ENCODE measurements around the gene CLN6.
"Not testable (repeated sequence)": the region's sequence is repeated elsewhere in the genome, so short reads cannot be mapped to it uniquely, and the experiment has no call there.

CLN6 gene

GRCh38 chr15:68249058-68249713, 19.7 kb upstream of the CLN6 start:
- H3K9ac ChIP-seq (ENCODE audit: low read depth, low read length) = no peak overlapping the region
- no peaks in the 10 kb centered on the region for H3K9me3 ChIP-seq (ENCODE audit: control insufficient read depth, insufficient read depth, low read length)
- H3K27me3 ChIP-seq (ENCODE audit: control insufficient read depth, insufficient read depth, low read length) = no peaks in the 10 kb centered on the region
- H3K36me3 ChIP-seq (ENCODE audit: control insufficient read depth, insufficient read depth, low read length) = no peaks in the 10 kb centered on the region
- no peak overlapping the region for H3K4me3 ChIP-seq (ENCODE audit: low read depth, low read length)
- H3K4me1 ChIP-seq (ENCODE audit: control insufficient read depth, insufficient read depth, low read length) = no peaks in the 10 kb centered on the region

- Histone ChIP-seq H3K4me1 (ENCODE audit: control insufficient read depth, insufficient read depth, low read length) (no peaks in the 10 kb centered on the region), H3K9me3 (ENCODE audit: control insufficient read depth, insufficient read depth, low read length) (no peaks in the 10 kb centered on the region), H3K4me3 (ENCODE audit: low read depth, low read length) (no peak overlapping the region), H3K9ac (ENCODE audit: low read depth, low read length) (no peak overlapping the region), H3K36me3 (ENCODE audit: control insufficient read depth, insufficient read depth, low read length) (no peaks in the 10 kb centered on the region), H3K27me3 (ENCODE audit: control insufficient read depth, insufficient read depth, low read length) (no peaks in the 10 kb centered on the region)
Observed at GRCh38 chr15:68244235-68244634, 14.7 kb upstream of the CLN6 start.

DNA sequence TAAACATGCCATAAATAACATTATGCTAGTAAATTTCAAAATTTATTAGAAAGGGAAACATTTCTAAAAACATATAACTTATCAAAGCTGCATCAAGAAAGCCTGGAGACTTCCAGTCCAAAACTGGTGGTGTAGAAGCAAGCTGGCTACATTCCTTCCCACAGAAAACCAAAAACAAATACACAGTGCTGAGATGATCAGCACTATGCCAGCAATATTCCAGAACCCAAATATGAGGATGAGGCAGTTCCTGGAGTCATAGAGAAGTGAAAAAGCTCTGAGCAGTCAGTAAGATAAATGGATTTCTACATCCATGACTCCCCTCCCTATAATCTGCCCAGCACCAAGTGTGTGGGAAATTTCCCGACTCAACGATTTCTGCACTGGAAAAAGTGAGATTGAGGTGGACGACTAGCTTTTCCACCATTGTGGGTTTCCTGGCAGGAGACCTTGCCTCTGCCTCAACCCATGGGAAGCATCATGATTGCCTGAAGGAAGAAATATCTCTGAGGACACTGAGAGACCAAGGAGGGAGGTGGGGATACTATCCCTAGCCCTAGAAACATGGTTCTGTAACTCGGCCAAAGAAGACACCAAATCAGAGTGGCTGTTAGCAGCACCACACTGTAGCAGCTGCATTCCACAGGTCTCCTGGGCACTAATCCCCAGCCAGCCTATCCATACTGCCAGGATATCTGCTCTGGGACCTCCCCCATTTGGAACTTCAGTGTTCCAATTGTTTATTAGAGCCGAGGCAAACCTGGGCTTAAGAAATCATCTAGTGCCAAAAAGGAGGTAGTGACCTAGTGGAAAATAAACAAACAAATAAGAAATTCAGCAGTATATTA, 11.8 kb upstream of the CLN6 start:
- Histone ChIP-seq H3K36me3 (ENCODE audit: control insufficient read depth, insufficient read depth, low read length) (no peaks in the 10 kb centered on the region), H3K9ac (ENCODE audit: low read depth, low read length) (no peak overlapping the region), H3K4me3 (ENCODE audit: low read depth, low read length) (no peak overlapping the region), H3K27me3 (ENCODE audit: control insufficient read depth, insufficient read depth, low read length) (no peaks in the 10 kb centered on the region), H3K9me3 (ENCODE audit: control insufficient read depth, insufficient read depth, low read length) (no peaks in the 10 kb centered on the region), H3K4me1 (ENCODE audit: control insufficient read depth, insufficient read depth, low read length) (no peaks in the 10 kb centered on the region)

DNA sequence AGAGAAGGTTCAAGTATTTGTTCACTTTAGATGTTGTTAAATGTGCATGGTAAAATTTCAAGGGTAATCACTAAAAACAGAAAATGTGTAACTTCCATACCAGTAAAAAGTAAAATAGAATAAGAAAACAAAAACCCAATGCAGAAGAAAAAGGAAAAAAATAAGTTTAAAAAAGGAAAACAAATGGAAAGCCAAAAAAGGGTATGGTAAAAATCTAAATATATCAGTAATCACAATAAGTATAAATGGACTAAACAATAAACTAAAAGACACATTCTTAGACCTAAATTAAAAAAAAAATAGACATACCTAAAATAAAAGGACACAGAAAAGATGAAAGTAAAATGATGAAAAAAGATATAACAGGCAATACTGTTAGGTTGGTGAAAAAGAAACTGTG, 9.5 kb upstream of the CLN6 start:
- Histone ChIP-seq H3K4me1 (ENCODE audit: control insufficient read depth, insufficient read depth, low read length) (no peaks in the 10 kb centered on the region), H3K9ac (ENCODE audit: low read depth, low read length) (no peak overlapping the region), H3K4me3 (ENCODE audit: low read depth, low read length) (no peak overlapping the region), H3K9me3 (ENCODE audit: control insufficient read depth, insufficient read depth, low read length) (no peaks in the 10 kb centered on the region), H3K36me3 (ENCODE audit: control insufficient read depth, insufficient read depth, low read length) (no peaks in the 10 kb centered on the region), H3K27me3 (ENCODE audit: control insufficient read depth, insufficient read depth, low read length) (no peaks in the 10 kb centered on the region)

DNA sequence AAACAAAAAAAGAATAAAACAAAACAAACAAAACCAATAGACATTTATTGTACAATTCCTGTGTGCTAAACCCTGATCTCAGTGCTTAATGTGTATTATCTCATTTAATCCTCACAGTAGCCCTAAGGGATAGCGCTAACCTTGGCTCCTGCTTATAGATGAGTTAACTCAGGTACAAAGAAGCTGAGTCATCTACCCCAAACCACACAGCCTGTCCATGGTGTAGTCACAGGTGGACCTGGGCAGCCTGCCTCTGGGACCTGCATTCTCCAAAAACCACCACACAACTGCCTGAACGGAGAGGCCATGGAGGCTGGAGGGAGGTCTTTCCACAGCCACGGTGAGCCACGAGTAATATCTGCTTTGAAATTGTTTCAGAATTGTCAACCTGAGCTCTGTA, 5.5 kb upstream of the CLN6 start:
- Histone ChIP-seq H3K9ac (ENCODE audit: low read depth, low read length) (no peak overlapping the region), H3K36me3 (ENCODE audit: control insufficient read depth, insufficient read depth, low read length) (no peaks in the 10 kb centered on the region), H3K27me3 (ENCODE audit: control insufficient read depth, insufficient read depth, low read length) (no peaks in the 10 kb centered on the region), H3K4me1 (ENCODE audit: control insufficient read depth, insufficient read depth, low read length) (no peaks in the 10 kb centered on the region), H3K9me3 (ENCODE audit: control insufficient read depth, insufficient read depth, low read length) (no peaks in the 10 kb centered on the region), H3K4me3 (ENCODE audit: low read depth, low read length) (no peak overlapping the region)

- not testable (repeated sequence) for H3K4me3 ChIP-seq (ENCODE audit: low read depth, low read length); H3K9ac ChIP-seq (ENCODE audit: low read depth, low read length); H3K4me1 ChIP-seq (ENCODE audit: control insufficient read depth, insufficient read depth, low read length); H3K27me3 ChIP-seq (ENCODE audit: control insufficient read depth, insufficient read depth, low read length); H3K36me3 ChIP-seq (ENCODE audit: control insufficient read depth, insufficient read depth, low read length); H3K9me3 ChIP-seq (ENCODE audit: control insufficient read depth, insufficient read depth, low read length)
Observed at GRCh38 chr15:68234520-68234919, 5.0 kb upstream of the CLN6 start.

DNA sequence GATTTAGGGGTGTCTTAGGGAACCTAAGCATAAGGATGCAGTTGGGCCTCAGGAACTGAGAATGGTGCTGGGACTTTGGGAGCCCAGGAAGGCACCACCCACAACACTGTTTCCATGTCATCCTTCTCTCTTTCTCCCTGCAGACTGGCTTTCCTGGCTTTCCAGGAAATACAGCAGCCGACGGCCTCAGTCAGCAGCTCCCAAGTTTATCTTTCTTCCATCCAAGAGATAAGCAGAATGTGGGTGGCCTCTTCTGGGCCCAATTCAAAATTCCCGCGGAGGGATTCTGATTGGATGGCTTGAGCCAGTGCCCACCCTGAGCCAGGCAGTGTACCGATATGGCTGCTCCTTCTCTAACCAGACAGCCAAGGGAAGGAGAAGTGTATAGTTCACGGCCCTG, 4.5 kb upstream of the CLN6 start:
- no peaks in the 10 kb centered on the region for H3K36me3 ChIP-seq (ENCODE audit: control insufficient read depth, insufficient read depth, low read length)
- H3K9me3 ChIP-seq (ENCODE audit: control insufficient read depth, insufficient read depth, low read length) = no peaks in the 10 kb centered on the region
- no peak overlapping the region for H3K9ac ChIP-seq (ENCODE audit: low read depth, low read length)
- no peaks in the 10 kb centered on the region for H3K27me3 ChIP-seq (ENCODE audit: control insufficient read depth, insufficient read depth, low read length)
- no peak overlapping the region for H3K4me3 ChIP-seq (ENCODE audit: low read depth, low read length)
- no peaks in the 10 kb centered on the region for H3K4me1 ChIP-seq (ENCODE audit: control insufficient read depth, insufficient read depth, low read length)

GRCh38 chr15:68232937-68233336, 3.4 kb upstream of the CLN6 start:
- no peak overlapping the region for H3K9ac ChIP-seq (ENCODE audit: low read depth, low read length)
- no peaks in the 10 kb centered on the region for H3K36me3 ChIP-seq (ENCODE audit: control insufficient read depth, insufficient read depth, low read length)
- peaks cover 4% of the 10 kb centered on the region for H3K4me1 ChIP-seq (ENCODE audit: control insufficient read depth, insufficient read depth, low read length)

DNA sequence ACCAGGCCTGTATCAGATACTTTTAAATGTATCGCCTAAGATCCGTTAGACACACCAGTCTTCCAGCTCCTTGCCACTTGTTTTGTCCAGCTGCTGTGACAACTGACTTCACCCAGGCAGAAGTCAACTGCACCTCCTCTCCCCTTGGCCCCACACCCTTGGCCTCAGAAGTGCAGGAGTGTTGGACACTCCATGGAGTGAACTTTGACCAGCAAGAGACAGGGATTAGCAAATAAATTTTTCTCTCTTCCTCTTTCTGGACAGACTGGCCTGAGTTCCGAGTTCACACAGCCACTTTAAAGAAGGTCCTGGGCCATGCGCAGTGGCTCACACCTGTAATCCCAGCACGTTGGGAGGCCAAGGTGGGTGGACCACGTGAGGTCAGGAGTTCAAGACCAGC, 2.9 kb upstream of the CLN6 start:
- no peaks in the 10 kb centered on the region for H3K9me3 ChIP-seq (ENCODE audit: control insufficient read depth, insufficient read depth, low read length)
- H3K4me1 ChIP-seq (ENCODE audit: control insufficient read depth, insufficient read depth, low read length) = peaks cover 7% of the 10 kb centered on the region
- no peaks in the 10 kb centered on the region for H3K36me3 ChIP-seq (ENCODE audit: control insufficient read depth, insufficient read depth, low read length)
- no peak overlapping the region for H3K4me3 ChIP-seq (ENCODE audit: low read depth, low read length)
- no peak overlapping the region for H3K9ac ChIP-seq (ENCODE audit: low read depth, low read length)
- no peaks in the 10 kb centered on the region for H3K27me3 ChIP-seq (ENCODE audit: control insufficient read depth, insufficient read depth, low read length)

More at GRCh38 chr15:68232937-68233336, 3.4 kb upstream of the CLN6 start:
- no peak overlapping the region for H3K4me3 ChIP-seq (ENCODE audit: low read depth, low read length)
- H3K27me3 ChIP-seq (ENCODE audit: control insufficient read depth, insufficient read depth, low read length) = no peaks in the 10 kb centered on the region
- H3K9me3 ChIP-seq (ENCODE audit: control insufficient read depth, insufficient read depth, low read length) = no peaks in the 10 kb centered on the region

GRCh38 chr15:68231102-68231818, 1.7 kb upstream of the CLN6 start:
- Histone ChIP-seq H3K9ac (ENCODE audit: low read depth, low read length) (no peak overlapping the region), H3K27me3 (ENCODE audit: control insufficient read depth, insufficient read depth, low read length) (no peaks in the 10 kb centered on the region)

GRCh38 chr15:68230157-68231100, 901 bp upstream of the CLN6 start:
- H3K9ac ChIP-seq (ENCODE audit: low read depth, low read length) = no peak overlapping the region
- peak overlapping the region; percentile 85 for H3K4me3 ChIP-seq (ENCODE audit: low read depth, low read length)
- no peaks in the 10 kb centered on the region for H3K36me3 ChIP-seq (ENCODE audit: control insufficient read depth, insufficient read depth, low read length)
- no peaks in the 10 kb centered on the region for H3K9me3 ChIP-seq (ENCODE audit: control insufficient read depth, insufficient read depth, low read length)
- no peaks in the 10 kb centered on the region for H3K27me3 ChIP-seq (ENCODE audit: control insufficient read depth, insufficient read depth, low read length)
- H3K4me1 ChIP-seq (ENCODE audit: control insufficient read depth, insufficient read depth, low read length) = peaks cover 10% of the 10 kb centered on the region

More at GRCh38 chr15:68231102-68231818, 1.7 kb upstream of the CLN6 start:
- H3K4me3 ChIP-seq (ENCODE audit: low read depth, low read length) = no peak overlapping the region
- no peaks in the 10 kb centered on the region for H3K9me3 ChIP-seq (ENCODE audit: control insufficient read depth, insufficient read depth, low read length)
- H3K4me1 ChIP-seq (ENCODE audit: control insufficient read depth, insufficient read depth, low read length) = peaks cover 10% of the 10 kb centered on the region
- no peaks in the 10 kb centered on the region for H3K36me3 ChIP-seq (ENCODE audit: control insufficient read depth, insufficient read depth, low read length)

All from iPS-15b (cell line).